ENCODE data around the gene KCNQ1. TPM values are rescaled to one million over a fixed set of nuclear protein-coding genes. Genes with fewer than 3 reads are reported as not detected.

Gene KCNQ1
- total RNA-seq, 1 experiment from 2014 or later: 10.7 TPM

- intact Hi-C loops (cut with micrococcal nuclease): no loop called here
- CTCF ChIA-PET: no interaction called here
- BruUV-seq (replicated peaks): no TSS peak
Observed at GRCh38 chr11:2819316-2819715, 374.5 kb downstream of the KCNQ1 start.

GRCh38 chr11:2820976-2821375 is 376.2 kb downstream of the KCNQ1 start:
- no peak overlapping the region for H2AFZ ChIP-seq (ENCODE audit: low read depth, low read length, poor library complexity, severe bottlenecking)
- intact Hi-C loops (cut with micrococcal nuclease): no loop called here
- ATAC-seq (no peak), DNase-seq (ENCODE audit: low read depth, low spot score) (no peak)
- RAD21 ChIA-PET (ENCODE audit: low non-redundant PET in 1 of 2, low total read pairs in 2 of 2, uncharacterized antibody in 2 of 2, unreplicated experiment in 2 of 2): no interaction called here
- no peaks in the 10 kb centered on the region for H3K9me2 ChIP-seq (ENCODE audit: insufficient read depth)
- H3K9me3 ChIP-seq (ENCODE audit: control insufficient read depth in 1 of 2, insufficient read depth in 1 of 2, low read depth in 1 of 2, low read length in 2 of 2): peaks cover 9 to 24% of the 10 kb centered on the region in 2 experiments; a peak in 2 of 4 replicates
- POLR2A ChIA-PET: no interaction called here
- no peak overlapping the region for H3K4me3 ChIP-seq (replicated peaks in 1 of 2; ENCODE audit: low read depth in 1 of 2, low read length in 2 of 2)
- no peaks in the 10 kb centered on the region for H4K20me1 ChIP-seq (ENCODE audit: insufficient read depth)
- no peak overlapping the region for H3K4me2 ChIP-seq (ENCODE audit: low read length)
- CTCF ChIA-PET: no interaction called here
- no peaks in the 10 kb centered on the region for H3K36me3 ChIP-seq (ENCODE audit: control insufficient read depth in 1 of 2, insufficient read depth in 2 of 2, low read length in 2 of 2)
- no peaks in the 10 kb centered on the region for H3K27me3 ChIP-seq (ENCODE audit: insufficient read depth, low read length)
- TF ChIP-seq CEBPB (IDR thresholded peaks at IDR 0.05; ENCODE audit: low read depth) (no peak), ZFX (IDR thresholded peaks at IDR 0.05) (no peak)
- H3K27ac ChIP-seq (ENCODE audit: low read depth, low read length): no peak overlapping the region
- H3K4me1 ChIP-seq (ENCODE audit: control insufficient read depth in 1 of 2, insufficient read depth in 2 of 2, low read length in 2 of 2): no peaks in the 10 kb centered on the region
- no peaks in the 10 kb centered on the region for H3K79me2 ChIP-seq (ENCODE audit: insufficient read depth, low read length)
- BruUV-seq (replicated peaks): no TSS peak
- H3K9ac ChIP-seq (ENCODE audit: low read length): no peak overlapping the region

More at GRCh38 chr11:2819316-2819715, 374.5 kb downstream of the KCNQ1 start:
- Histone ChIP-seq H3K4me3 (replicated peaks in 1 of 2; ENCODE audit: low read depth in 1 of 2, low read length in 2 of 2) (no peak overlapping the region), H3K9me3 (ENCODE audit: control insufficient read depth in 1 of 2, insufficient read depth in 1 of 2, low read depth in 1 of 2, low read length in 2 of 2) (peaks cover 9 to 24% of the 10 kb centered on the region in 2 experiments; a peak in 2 of 4 replicates), H4K20me1 (ENCODE audit: insufficient read depth) (no peaks in the 10 kb centered on the region), H3K27ac (ENCODE audit: low read depth, low read length) (no peak overlapping the region), H3K9ac (ENCODE audit: low read length) (no peak overlapping the region), H3K4me2 (ENCODE audit: low read length) (no peak overlapping the region), H3K27me3 (ENCODE audit: insufficient read depth, low read length) (no peaks in the 10 kb centered on the region), H2AFZ (ENCODE audit: low read depth, low read length, poor library complexity, severe bottlenecking) (no peak overlapping the region), H3K36me3 (ENCODE audit: control insufficient read depth in 1 of 2, insufficient read depth in 2 of 2, low read length in 2 of 2) (no peaks in the 10 kb centered on the region), H3K79me2 (ENCODE audit: insufficient read depth, low read length) (no peaks in the 10 kb centered on the region), H3K9me2 (ENCODE audit: insufficient read depth) (no peaks in the 10 kb centered on the region), H3K4me1 (ENCODE audit: control insufficient read depth in 1 of 2, insufficient read depth in 2 of 2, low read length in 2 of 2) (no peaks in the 10 kb centered on the region)
- ATAC-seq (no peak), DNase-seq (ENCODE audit: low read depth, low spot score) (no peak)
- no peak for TF ChIP-seq SIN3A (IDR thresholded peaks at IDR 0.05; ENCODE audit: low read depth)
- TF ChIP-seq POLR2AphosphoS5 (IDR thresholded peaks at IDR 0.05; ENCODE audit: low read depth, low read length): no peak
- ChIA-PET POLR2A (no interaction called here), RAD21 (ENCODE audit: low non-redundant PET in 1 of 2, low total read pairs in 2 of 2, uncharacterized antibody in 2 of 2, unreplicated experiment in 2 of 2) (no interaction called here)

GRCh38 chr11:2821891-2822290 is 377.1 kb downstream of the KCNQ1 start:
- ChIA-PET POLR2A (no interaction called here), CTCF (no interaction called here), RAD21 (ENCODE audit: low non-redundant PET in 1 of 2, low total read pairs in 2 of 2, uncharacterized antibody in 2 of 2, unreplicated experiment in 2 of 2) (no interaction called here)
- Histone ChIP-seq H3K9ac (ENCODE audit: low read length) (no peak overlapping the region), H3K79me2 (ENCODE audit: insufficient read depth, low read length) (no peaks in the 10 kb centered on the region), H3K27me3 (ENCODE audit: insufficient read depth, low read length) (no peaks in the 10 kb centered on the region), H4K20me1 (ENCODE audit: insufficient read depth) (no peaks in the 10 kb centered on the region), H3K9me3 (ENCODE audit: control insufficient read depth in 1 of 2, insufficient read depth in 1 of 2, low read depth in 1 of 2, low read length in 2 of 2) (peaks cover 9 to 24% of the 10 kb centered on the region in 2 experiments; a peak in 2 of 4 replicates), H3K4me1 (ENCODE audit: control insufficient read depth in 1 of 2, insufficient read depth in 2 of 2, low read length in 2 of 2) (no peaks in the 10 kb centered on the region), H3K4me2 (ENCODE audit: low read length) (no peak overlapping the region), H3K4me3 (replicated peaks in 1 of 2; ENCODE audit: low read depth in 1 of 2, low read length in 2 of 2) (no peak overlapping the region), H3K36me3 (ENCODE audit: control insufficient read depth in 1 of 2, insufficient read depth in 2 of 2, low read length in 2 of 2) (no peaks in the 10 kb centered on the region), H2AFZ (ENCODE audit: low read depth, low read length, poor library complexity, severe bottlenecking) (no peak overlapping the region), H3K9me2 (ENCODE audit: insufficient read depth) (no peaks in the 10 kb centered on the region), H3K27ac (ENCODE audit: low read depth, low read length) (no peak overlapping the region)
- BruUV-seq (replicated peaks): no TSS peak
- DNase-seq (ENCODE audit: low read depth, low spot score): no peak
- intact Hi-C loops (cut with micrococcal nuclease): no loop called here
- no peak for ATAC-seq
- TF ChIP-seq ZFX (IDR thresholded peaks at IDR 0.05): no peak
- no peak for TF ChIP-seq MAX (IDR thresholded peaks at IDR 0.05)
- TF ChIP-seq SRF (IDR thresholded peaks at IDR 0.05; ENCODE audit: low read depth): no peak
- no peak for TF ChIP-seq SIN3A (IDR thresholded peaks at IDR 0.05; ENCODE audit: low read depth)
- no peak for TF ChIP-seq EZH2phosphoT487 (IDR thresholded peaks at IDR 0.05; ENCODE audit: borderline replicate concordance)
- TF ChIP-seq ELF1 (IDR thresholded peaks at IDR 0.05; ENCODE audit: borderline replicate concordance, low read depth): no peak
- TF ChIP-seq ZBTB33 (IDR thresholded peaks at IDR 0.05; ENCODE audit: extremely low read depth, insufficient replicate concordance, low read length): no peak
